MM.1S (cell line): ENCODE measurements around the gene HYAL1.

ENCODE experiments used
- DNase-seq: peaks from one replicate; pipeline ENCODE4 v3.0.0-alpha.2; 2015
- H2AFZ ChIP-seq: fragments of 300-600 bp; sonication (generic); 2 replicates; pipeline ENCODE4 v1.6.0; 2016; ENCODE audit warnings: antibody characterized with exemption, low read length
- H3F3A ChIP-seq: fragments of 300-600 bp; sonication (generic); 2 replicates; pipeline ENCODE4 v1.6.1; 2016; ENCODE audit warnings: mild to moderate bottlenecking, antibody characterized with exemption, low read length, moderate library complexity, mixed read lengths; ENCODE audit not compliant: insufficient read depth
- H3K27ac ChIP-seq: fragments of 300-600 bp; sonication (generic); 2 replicates; pipeline ENCODE4 v1.5.1; 2016; ENCODE audit warnings: mild to moderate bottlenecking, low read length
- H3K27me3 ChIP-seq: fragments of 300-600 bp; sonication (generic); replicated peaks from 2 replicates; pipeline ENCODE4 v1.6.0; 2016; ENCODE audit warnings: low read length; ENCODE audit not compliant: insufficient read depth
- H3K36me3 ChIP-seq: fragments of 300-600 bp; sonication (generic); replicated peaks from 2 replicates; pipeline ENCODE4 v1.6.1; 2016; ENCODE audit warnings: mild to moderate bottlenecking, low read length, mixed read lengths; ENCODE audit not compliant: insufficient read depth
- H3K4me1 ChIP-seq: fragments of 300-600 bp; sonication (generic); 2 replicates; pipeline ENCODE4 v1.6.1; 2016; ENCODE audit warnings: low read length, mixed read lengths
- H3K4me2 ChIP-seq: fragments of 300-600 bp; sonication (generic); 2 replicates; pipeline ENCODE4 v1.6.0; 2016; ENCODE audit warnings: low read depth, low read length
- H3K4me3 ChIP-seq: fragments of 300-600 bp; sonication (generic); 2 replicates; pipeline ENCODE4 v1.5.1; 2016; ENCODE audit warnings: low read length, mixed read lengths
- H3K79me2 ChIP-seq: fragments of 300-600 bp; sonication (generic); 2 replicates; pipeline ENCODE4 v1.6.1; 2016; ENCODE audit warnings: mixed run types, low read length, mixed read lengths
- H3K9ac ChIP-seq: fragments of 300-600 bp; sonication (generic); 2 replicates; pipeline ENCODE4 v1.6.1; 2016; ENCODE audit warnings: low read length, mixed read lengths
- H3K9me2 ChIP-seq: fragments of 300-600 bp; sonication (generic); replicated peaks from 2 replicates; pipeline ENCODE4 v1.6.1; 2016; ENCODE audit warnings: mild to moderate bottlenecking, low read length, mixed read lengths; ENCODE audit not compliant: insufficient read depth
- H3K9me3 ChIP-seq: fragments of 300-600 bp; sonication (generic); replicated peaks from 2 replicates; pipeline ENCODE4 v1.6.1; 2016; ENCODE audit warnings: mild to moderate bottlenecking, low read length, mixed read lengths; ENCODE audit not compliant: insufficient read depth
- H4K20me1 ChIP-seq: fragments of 300-600 bp; sonication (generic); 2 replicates; pipeline ENCODE4 v1.6.1; 2016; ENCODE audit warnings: mild to moderate bottlenecking, low read length, moderate library complexity, mixed read lengths; ENCODE audit not compliant: insufficient read depth
- CTCF ChIP-seq: fragments of 300-600 bp; sonication (generic); IDR thresholded peaks from 2 replicates; pipeline ENCODE4 v1.5.1; 2016; ENCODE audit warnings: antibody characterized with exemption, low read length, mixed read lengths
- EZH2 ChIP-seq: fragments of 300-600 bp; sonication (generic); optimal IDR thresholded peaks from 2 replicates; pipeline ENCODE3; 2017; ENCODE audit warnings: low read depth, mild to moderate bottlenecking, antibody characterized with exemption, low read length, mixed read lengths
- EZH2phosphoT487 ChIP-seq: fragments of 300-600 bp; sonication (generic); IDR thresholded peaks from 2 replicates; pipeline ENCODE4 v1.6.1; 2018; ENCODE audit warnings: antibody characterized with exemption, low read length

The HYAL1 gene

GRCh38 chr3:50318163-50318562 lies 14.8 kb upstream of the HYAL1 start:
- Histone ChIP-seq H2AFZ (no peak overlapping the region), H4K20me1 (no peaks in the 10 kb centered on the region)

GRCh38 chr3:50317300-50317699 lies 13.9 kb upstream of the HYAL1 start:
- Histone ChIP-seq H3K4me2 (no peak overlapping the region), H3K27ac (no peak overlapping the region), H3F3A (no peaks in the 10 kb centered on the region), H3K79me2 (peaks cover 12% of the 10 kb centered on the region; the same call in 1 of the 2 replicates), H3K4me3 (no peak overlapping the region), H4K20me1 (no peaks in the 10 kb centered on the region), H2AFZ (no peak overlapping the region), H3K9me3 (no peaks in the 10 kb centered on the region), H3K36me3 (no peaks in the 10 kb centered on the region), H3K9me2 (no peaks in the 10 kb centered on the region), H3K4me1 (0 out of 2 replicates have a peak, but pooled peaks cover 8% of the 10 kb centered on the region), H3K9ac (no peak overlapping the region), H3K27me3 (no peaks in the 10 kb centered on the region)
- DNase-seq, result no peak
- no peak for TF ChIP-seq EZH2
- no peak for TF ChIP-seq EZH2phosphoT487
- no peak for TF ChIP-seq CTCF

More at GRCh38 chr3:50318163-50318562, 14.8 kb upstream of the HYAL1 start:
- no peaks in the 10 kb centered on the region for H3F3A ChIP-seq
- no peak overlapping the region for H3K4me3 ChIP-seq
- TF ChIP-seq CTCF (no peak), EZH2phosphoT487 (no peak), EZH2 (no peak)
- no peak for DNase-seq
- no peaks in the 10 kb centered on the region for H3K36me3 ChIP-seq
- no peaks in the 10 kb centered on the region for H3K27me3 ChIP-seq
- H3K79me2 ChIP-seq, result peaks cover 12% of the 10 kb centered on the region; the same call in 1 of the 2 replicates
- H3K9me2 ChIP-seq, result no peaks in the 10 kb centered on the region
- H3K9ac ChIP-seq, result no peak overlapping the region
- H3K4me2 ChIP-seq, result no peak overlapping the region
- H3K27ac ChIP-seq, result no peak overlapping the region
- no peaks in the 10 kb centered on the region for H3K9me3 ChIP-seq
- 0 out of 2 replicates have a peak, but pooled peaks cover 8% of the 10 kb centered on the region for H3K4me1 ChIP-seq

GRCh38 chr3:50316657-50317242 lies 13.4 kb upstream of the HYAL1 start:
- H3K9ac ChIP-seq, result no peak overlapping the region

More at GRCh38 chr3:50316657-50317242, 13.4 kb upstream of the HYAL1 start:
- Histone ChIP-seq H3K79me2 (peaks cover 12% of the 10 kb centered on the region; the same call in 1 of the 2 replicates), H2AFZ (no peak overlapping the region), H3K4me1 (0 out of 2 replicates have a peak, but pooled peaks cover 8% of the 10 kb centered on the region), H3F3A (no peaks in the 10 kb centered on the region), H3K36me3 (no peaks in the 10 kb centered on the region), H3K27me3 (no peaks in the 10 kb centered on the region), H3K4me3 (no peak overlapping the region), H3K27ac (0 out of 2 replicates have a peak overlapping the region, but pooled peaks have one; percentile 7), H3K9me3 (no peaks in the 10 kb centered on the region), H3K4me2 (no peak overlapping the region), H3K9me2 (no peaks in the 10 kb centered on the region), H4K20me1 (no peaks in the 10 kb centered on the region)
- no peak for DNase-seq
- no peak for TF ChIP-seq CTCF
